Mesodermal cell (in vitro differentiated cells): Measurements from ENCODE around the gene GGT5.
"Not testable (repeated sequence)": the region's sequence is repeated elsewhere in the genome, so short reads cannot be mapped to it uniquely, and the experiment has no call there.

Experiments
- H3K27ac ChIP-seq: 2 replicates; pipeline ENCODE4 v1.7.0; 2013; ENCODE audit warnings: mild to moderate bottlenecking, low read depth, low read length, moderate library complexity; ENCODE audit not compliant: severe bottlenecking
- H3K36me3 ChIP-seq: 2 replicates; pipeline ENCODE4 v1.7.1; 2013; ENCODE audit warnings: mild to moderate bottlenecking, low read length, moderate library complexity; ENCODE audit not compliant: control insufficient read depth, insufficient read depth
- H3K4me1 ChIP-seq: one replicate; pipeline ENCODE4 v1.7.1; 2013; ENCODE audit warnings: mild to moderate bottlenecking, low read length; ENCODE audit not compliant: insufficient read depth, control insufficient read depth, poor library complexity, severe bottlenecking
- H3K4me3 ChIP-seq: 2 replicates; pipeline ENCODE4 v1.7.0; 2013; ENCODE audit warnings: low read length, control low read depth, mild to moderate bottlenecking; ENCODE audit not compliant: insufficient read depth, poor library complexity, severe bottlenecking; ENCODE audit errors: extremely low read depth
- H3K9me3 ChIP-seq: 2 replicates; pipeline ENCODE4 v1.7.1; 2013; ENCODE audit warnings: mild to moderate bottlenecking, low read length, moderate library complexity; ENCODE audit not compliant: control insufficient read depth
- WGBS, 2 experiments: methylation state at CpG; one replicate each; pipeline ENCODE4 v1.1.5; 2013; ENCODE audit warnings: missing lambda C conversion rate in 2 of 2; ENCODE audit not compliant: insufficient coverage in 2 of 2; 5-methylcytosine and 5-hydroxymethylcytosine counted together

GGT5 gene

GRCh38 chr22:24205438-24206195 lies 39.3 kb downstream of the GGT5 start:
- peaks cover 31% of the 10 kb centered on the region for H3K4me1 ChIP-seq
- H3K36me3 ChIP-seq = no peaks in the 10 kb centered on the region
- peaks cover 26% of the 10 kb centered on the region for H3K9me3 ChIP-seq
- peak overlapping the region; percentile 3 for H3K27ac ChIP-seq
- no peak overlapping the region for H3K4me3 ChIP-seq
- 91 to 94% methylated on average over 5 of the region's 8 CpGs for WGBS, 2 experiments

- H3K4me3 ChIP-seq, H3K36me3 ChIP-seq, H3K27ac ChIP-seq: not testable (repeated sequence)
- Histone ChIP-seq H3K4me1 (peaks cover 26% of the 10 kb centered on the region), H3K9me3 (peaks cover 26% of the 10 kb centered on the region)
- WGBS, 2 experiments = 86 to 100% methylated on average over 2 to 5 of the region's 5 CpGs
Observed at GRCh38 chr22:24203856-24204255, 41.0 kb downstream of the GGT5 start.

GRCh38 chr22:24201681-24202614 lies 42.9 kb downstream of the GGT5 start:
- H3K27ac ChIP-seq = peak overlapping the region; percentile 36

GRCh38 chr22:24200619-24201212 lies 44.2 kb downstream of the GGT5 start:
- Histone ChIP-seq H3K4me1 (peaks cover 7% of the 10 kb centered on the region), H3K4me3 (no peak overlapping the region), H3K36me3 (no peaks in the 10 kb centered on the region), H3K9me3 (peaks cover 24% of the 10 kb centered on the region), H3K27ac (no peak overlapping the region)
- 80 to 89% methylated on average over 4 of the region's 7 CpGs for WGBS, 2 experiments

More at GRCh38 chr22:24201681-24202614, 42.9 kb downstream of the GGT5 start:
- peaks cover 26% of the 10 kb centered on the region for H3K9me3 ChIP-seq
- WGBS, 2 experiments = 94 to 95% methylated on average over 23 to 25 of the region's 26 CpGs
- no peaks in the 10 kb centered on the region for H3K36me3 ChIP-seq
- H3K4me3 ChIP-seq = no peak overlapping the region
- peaks cover 14% of the 10 kb centered on the region for H3K4me1 ChIP-seq

GRCh38 chr22:24198682-24199052 lies 46.2 kb downstream of the GGT5 start:
- no peaks in the 10 kb centered on the region for H3K4me1 ChIP-seq
- H3K36me3 ChIP-seq = no peaks in the 10 kb centered on the region
- H3K4me3 ChIP-seq = no peak overlapping the region
- peak overlapping the region; percentile 68 for H3K27ac ChIP-seq
- 97 to 100% methylated on average over 5 to 6 of the region's 6 CpGs for WGBS, 2 experiments
- H3K9me3 ChIP-seq = peaks cover 7% of the 10 kb centered on the region

GRCh38 chr22:24191893-24192292 lies 53.0 kb downstream of the GGT5 start:
- Histone ChIP-seq H3K36me3 (no peaks in the 10 kb centered on the region), H3K9me3 (no peaks in the 10 kb centered on the region), H3K4me3 (no peak overlapping the region), H3K27ac (no peak overlapping the region), H3K4me1 (peaks cover 7% of the 10 kb centered on the region)
- 86 to 94% methylated on average over 5 of the region's 5 CpGs for WGBS, 2 experiments

- no peaks in the 10 kb centered on the region for H3K9me3 ChIP-seq
- no peaks in the 10 kb centered on the region for H3K36me3 ChIP-seq
- no peak overlapping the region for H3K27ac ChIP-seq
- peaks cover 7% of the 10 kb centered on the region for H3K4me1 ChIP-seq
- 94 to 96% methylated on average over 7 to 10 of the region's 12 CpGs for WGBS, 2 experiments
- no peak overlapping the region for H3K4me3 ChIP-seq
Observed at GRCh38 chr22:24191381-24191841, 53.5 kb downstream of the GGT5 start.

GRCh38 chr22:24190596-24191208 lies 54.2 kb downstream of the GGT5 start:
- Histone ChIP-seq H3K9me3 (no peaks in the 10 kb centered on the region), H3K36me3 (no peaks in the 10 kb centered on the region), H3K4me3 (no peak overlapping the region), H3K27ac (no peak overlapping the region), H3K4me1 (peaks cover 7% of the 10 kb centered on the region)
- 82 to 92% methylated on average over 6 to 7 of the region's 8 CpGs for WGBS, 2 experiments

GRCh38 chr22:24190159-24190540 lies 54.7 kb downstream of the GGT5 start:
- peaks cover 7% of the 10 kb centered on the region for H3K4me1 ChIP-seq
- 91 to 92% methylated on average over 6 to 12 of the region's 14 CpGs for WGBS, 2 experiments
- H3K9me3 ChIP-seq = no peaks in the 10 kb centered on the region
- no peaks in the 10 kb centered on the region for H3K36me3 ChIP-seq
- no peak overlapping the region for H3K27ac ChIP-seq
- H3K4me3 ChIP-seq = no peak overlapping the region
